Transverse colon (tissue), 4 donors: ENCODE measurements around the gene PMPCA. TPM values are rescaled to one million over a fixed set of nuclear protein-coding genes. Genes with fewer than 3 reads are reported as not detected.

Experiments used
- DNase-seq: peaks from one replicate; pipeline ENCODE4 v3.0.0-alpha.2; 2019
- H3K27ac ChIP-seq, 4 donors: fragments of 200-600 bp; sonication (generic); 2 replicates each; pipeline ENCODE4 v1.5.1; 2016 to 2018; ENCODE audit warnings: inconsistent platforms in 4 of 4
- H3K27me3 ChIP-seq: fragments of 200-600 bp; sonication (generic); 2 replicates; pipeline ENCODE4 v1.5.1; 2017; ENCODE audit warnings: inconsistent platforms
- H3K36me3 ChIP-seq, 4 donors: fragments of 200-600 bp; sonication (generic); 2 replicates each; pipeline ENCODE4 v1.5.1; 2017 to 2019; ENCODE audit warnings: inconsistent platforms in 4 of 4
- H3K4me1 ChIP-seq, 4 donors: fragments of 200-600 bp; sonication (generic); 2 replicates each; pipeline ENCODE4 v1.5.1; 2017 to 2020; ENCODE audit warnings: inconsistent platforms in 4 of 4
- H3K4me3 ChIP-seq, 4 donors: fragments of 200-600 bp; sonication (generic); 1 replicate in 1 of 4; 2 replicates in 3 of 4; pipeline versions ENCODE4 v1.5.1 to v1.6.1; 2017 to 2019; ENCODE audit warnings: inconsistent platforms in 4 of 4
- H3K9me3 ChIP-seq, 2 donors: fragments of 200-600 bp; sonication (generic); 2 replicates each; pipeline ENCODE4 v1.5.1; 2017 to 2019; ENCODE audit warnings: inconsistent platforms in 2 of 2
- EP300 ChIP-seq: sonication (generic); formaldehyde crosslinking; IDR thresholded peaks from one replicate; pipeline ENCODE4 v1.6.1; 2017; ENCODE audit warnings: antibody characterized with exemption, low read depth
- POLR2A ChIP-seq: fragments of 450-650 bp; IDR thresholded peaks from one replicate; pipeline ENCODE4 v1.6.1; 2016; ENCODE audit warnings: antibody characterized with exemption, mild to moderate bottlenecking, moderate library complexity
- POLR2AphosphoS5 ChIP-seq, 3 donors: sonication (generic); formaldehyde crosslinking; IDR thresholded peaks; one replicate each; pipeline ENCODE4 v1.6.1; 2016; ENCODE audit warnings: antibody characterized with exemption in 3 of 3
- WGBS, 2 donors: methylation state at CpG; one replicate each; pipeline ENCODE4 v1.1.5; 2018; ENCODE audit warnings: low coverage in 1 of 2; 5-methylcytosine and 5-hydroxymethylcytosine counted together
- in situ Hi-C, 4 donors: fragments of 200-750 bp; cut with MboI; loops; one replicate each; pipeline versions ENCODE4 v1.15.0 to v1.15.1; 2017; ENCODE audit warnings: low sequenced_read_pairs in 3 of 4, low pct_ligation_motif_present in 1 of 4, low pct_unique_long_range_greater_than_20kb in 1 of 4
- intact Hi-C: fragments of 100-400 bp; cut with DNase I; formaldehyde crosslinking; loops from one replicate; pipeline ENCODE4 v1.15.1; 2023; ENCODE audit warnings: low total_unique reads
- total RNA-seq, 4 donors: library from RNA; depleted of rRNA; stranded (reverse); fragments of >200 nt; gene quantifications; one replicate each; pipeline ENCODE4 v1.1.0, GENCODE V29; 2016
- TF ChIP-seq, protein P1 (sequence below), 5 experiments: fragments of 200-600 bp in 3 of 5; fragments of 450-650 bp in 2 of 5; sonication (generic) in 3 of 5; IDR thresholded peaks; 1 replicate in 2 of 5; 2 replicates in 3 of 5; pipeline ENCODE4 v1.5.1; 2016 to 2017; ENCODE audit warnings: antibody characterized with exemption in 5 of 5, inconsistent platforms in 3 of 5, mild to moderate bottlenecking in 2 of 5, moderate library complexity in 1 of 5

The PMPCA gene
- total RNA-seq, 4 donors from 2014 or later: 24.3 to 61.3 (median 45.8) TPM

DNA sequence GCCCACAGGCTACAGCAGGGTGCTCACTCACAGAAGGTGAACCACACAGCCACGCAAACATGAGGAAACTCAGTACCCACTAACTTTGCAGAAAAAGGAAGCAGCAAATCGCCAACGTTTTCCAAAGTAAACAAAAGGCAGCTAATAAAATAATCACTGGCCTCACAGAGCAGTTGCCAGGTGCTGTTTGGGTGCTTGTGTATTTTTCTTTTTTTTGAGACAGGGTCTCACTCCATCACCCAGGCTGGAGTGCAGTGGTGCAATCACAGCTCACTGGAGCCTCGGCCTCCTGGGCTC is 14.3 kb upstream of the PMPCA start:
- in situ Hi-C loops (no loop called here), intact Hi-C loops (no loop called here)
- Histone ChIP-seq H3K36me3 (peaks cover 0 to 21% (median 10%) of the 10 kb centered on the region in 4 donors), H3K27ac (peak overlapping the region in 2 of 4 donors; percentile 6 to 38), H3K9me3 (no peaks in the 10 kb centered on the region), H3K27me3 (no peaks in the 10 kb centered on the region), H3K4me3 (no peak overlapping the region), H3K4me1 (peaks cover 10 to 39% (median 31%) of the 10 kb centered on the region in 4 donors)
- 49 to 50% methylated on average over 3 to 4 of the region's 4 CpGs for WGBS, 2 donors
- TF ChIP-seq POLR2AphosphoS5 (IDR thresholded peaks at IDR 0.05): no peak
- no peak for DNase-seq

DNA sequence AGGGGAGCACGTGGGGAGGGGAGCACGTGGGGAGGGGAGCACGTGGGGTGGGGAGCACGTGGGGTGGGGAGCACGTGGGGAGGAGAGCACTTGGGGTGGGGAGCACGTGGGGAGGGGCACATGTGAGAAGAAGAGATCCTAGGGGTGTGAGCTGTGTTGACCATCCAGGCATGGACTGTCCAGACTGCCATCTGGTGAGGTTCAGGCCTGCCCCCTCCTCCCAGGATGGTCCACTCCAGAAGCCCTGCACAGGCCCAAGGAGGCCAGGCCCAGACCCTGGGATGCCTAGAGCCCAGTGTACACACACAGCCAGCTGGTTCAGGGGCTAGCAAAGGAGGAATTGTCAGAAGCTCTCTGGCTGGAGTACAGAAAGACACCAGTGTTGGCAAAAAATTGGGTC is 12.8 kb upstream of the PMPCA start:
- 70% methylated on average over 6 of the region's 6 CpGs; no CpG with 5 or more reads in 1 of the 2 donors for WGBS, 2 donors
- Histone ChIP-seq H3K36me3 (peaks cover 0 to 13% (median 6%) of the 10 kb centered on the region in 4 donors), H3K4me1 (peaks cover 10 to 39% (median 31%) of the 10 kb centered on the region in 4 donors), H3K27me3 (no peaks in the 10 kb centered on the region), H3K9me3 (no peaks in the 10 kb centered on the region), H3K27ac (no peak overlapping the region), H3K4me3 (no peak overlapping the region)
- in situ Hi-C loops (no loop called here), intact Hi-C loops (no loop called here)
- DNase-seq: no peak
- TF ChIP-seq, protein P1, sequence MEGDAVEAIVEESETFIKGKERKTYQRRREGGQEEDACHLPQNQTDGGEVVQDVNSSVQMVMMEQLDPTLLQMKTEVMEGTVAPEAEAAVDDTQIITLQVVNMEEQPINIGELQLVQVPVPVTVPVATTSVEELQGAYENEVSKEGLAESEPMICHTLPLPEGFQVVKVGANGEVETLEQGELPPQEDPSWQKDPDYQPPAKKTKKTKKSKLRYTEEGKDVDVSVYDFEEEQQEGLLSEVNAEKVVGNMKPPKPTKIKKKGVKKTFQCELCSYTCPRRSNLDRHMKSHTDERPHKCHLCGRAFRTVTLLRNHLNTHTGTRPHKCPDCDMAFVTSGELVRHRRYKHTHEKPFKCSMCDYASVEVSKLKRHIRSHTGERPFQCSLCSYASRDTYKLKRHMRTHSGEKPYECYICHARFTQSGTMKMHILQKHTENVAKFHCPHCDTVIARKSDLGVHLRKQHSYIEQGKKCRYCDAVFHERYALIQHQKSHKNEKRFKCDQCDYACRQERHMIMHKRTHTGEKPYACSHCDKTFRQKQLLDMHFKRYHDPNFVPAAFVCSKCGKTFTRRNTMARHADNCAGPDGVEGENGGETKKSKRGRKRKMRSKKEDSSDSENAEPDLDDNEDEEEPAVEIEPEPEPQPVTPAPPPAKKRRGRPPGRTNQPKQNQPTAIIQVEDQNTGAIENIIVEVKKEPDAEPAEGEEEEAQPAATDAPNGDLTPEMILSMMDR (IDR thresholded peaks at IDR 0.05): no peak
- TF ChIP-seq EP300: no peak
- no peak for TF ChIP-seq POLR2AphosphoS5 (IDR thresholded peaks at IDR 0.05)
- no peak for TF ChIP-seq POLR2A

DNA sequence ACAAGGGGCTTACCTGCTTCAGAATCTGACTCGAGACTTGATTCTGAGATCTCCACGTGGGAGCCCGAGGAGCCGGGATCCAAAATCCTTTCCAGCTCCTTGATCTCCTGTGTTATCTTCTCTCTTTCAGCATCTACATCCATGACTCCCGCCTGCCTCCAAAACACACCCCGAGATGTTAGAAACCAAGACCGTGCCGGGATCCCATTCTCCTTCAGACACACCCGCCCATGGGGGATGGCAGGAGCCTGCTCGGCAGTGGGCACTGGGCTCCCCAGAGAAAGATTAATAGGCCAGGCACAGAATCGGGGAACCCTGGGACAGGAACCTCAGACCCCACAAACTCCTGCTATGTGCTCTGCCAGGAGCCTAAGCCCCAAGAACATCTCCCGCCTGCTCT is 12.2 kb upstream of the PMPCA start:
- intact Hi-C loops: no loop called here
- Histone ChIP-seq H3K27me3 (no peaks in the 10 kb centered on the region), H3K27ac (no peak overlapping the region), H3K4me1 (peaks cover 10 to 39% (median 31%) of the 10 kb centered on the region in 4 donors), H3K36me3 (peaks cover 0 to 13% (median 6%) of the 10 kb centered on the region in 4 donors), H3K9me3 (no peaks in the 10 kb centered on the region), H3K4me3 (no peak overlapping the region)
- 94% methylated on average over 3 to 11 of the region's 12 CpGs for WGBS, 2 donors
- TF ChIP-seq EP300 (no peak), POLR2AphosphoS5 (IDR thresholded peaks at IDR 0.05) (no peak)
- no peak for DNase-seq
- in situ Hi-C loops: no loop called here

DNA sequence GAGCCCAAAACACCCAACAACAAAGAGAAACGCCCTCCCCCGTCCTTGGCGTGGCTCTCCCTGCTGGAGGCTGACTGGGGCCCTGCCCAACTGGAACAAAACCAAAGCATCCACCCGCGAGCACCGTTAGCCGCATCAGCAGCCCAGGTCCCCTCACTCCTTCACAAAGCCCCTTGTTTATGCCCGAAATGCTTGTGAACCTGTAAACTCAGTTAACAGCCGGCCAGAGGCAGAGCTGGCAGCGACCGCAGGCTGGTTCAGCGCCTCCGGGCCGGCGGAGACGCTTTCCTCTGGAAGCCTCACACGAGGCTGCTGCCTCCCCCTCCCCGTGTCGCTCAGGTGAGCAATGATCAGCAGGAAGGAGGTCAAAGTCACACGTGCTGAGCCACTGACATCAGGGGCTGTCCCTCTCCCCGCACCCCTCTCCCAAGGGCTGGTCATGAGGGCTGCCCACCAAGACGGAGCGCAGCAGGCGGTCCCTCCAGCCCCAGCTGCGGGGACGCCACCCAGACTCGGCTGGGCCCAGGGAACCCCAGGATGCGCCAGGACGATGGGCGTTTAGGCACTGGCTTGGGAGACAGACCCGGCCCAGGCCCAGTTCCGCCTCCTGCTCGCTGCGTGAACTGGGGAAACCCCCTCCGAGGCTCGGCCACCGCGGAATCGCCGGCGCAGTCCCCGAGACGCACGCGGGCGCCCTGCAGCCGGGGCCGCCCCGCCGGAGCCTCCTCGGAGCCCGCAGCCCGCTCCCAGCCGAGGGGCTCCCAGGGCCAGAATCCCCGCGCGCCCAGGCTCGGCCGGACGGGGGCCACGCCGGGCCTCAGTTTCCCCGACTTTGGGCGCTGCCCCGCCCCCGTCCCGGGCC is 11.1 kb upstream of the PMPCA start:
- peak overlapping the region; percentile 70 to 98 (median 94) for H3K4me3 ChIP-seq
- no peaks in the 10 kb centered on the region for H3K27me3 ChIP-seq
- TF ChIP-seq POLR2A (no peak), POLR2AphosphoS5 (IDR thresholded peaks at IDR 0.05) (no peak), EP300 (no peak)
- TF ChIP-seq, protein P1 (IDR thresholded peaks at IDR 0.05): no peak
- H3K27ac ChIP-seq: peak overlapping the region; percentile 66 to 81 (median 76)
- H3K36me3 ChIP-seq: peaks cover 0 to 11% (median 4%) of the 10 kb centered on the region in 4 donors
- DNase-seq: no peak
- intact Hi-C loops (loop anchor here (10.0 kb wide), 1 partner anchor 65 kb away; no protein-coding TSS in a partner anchor), in situ Hi-C loops (no loop called here)
- WGBS, 2 donors: 0 to 1% methylated on average over 2 to 36 of the region's 67 CpGs
- H3K9me3 ChIP-seq: no peaks in the 10 kb centered on the region
- peaks cover 10 to 39% (median 31%) of the 10 kb centered on the region in 4 donors for H3K4me1 ChIP-seq

DNA sequence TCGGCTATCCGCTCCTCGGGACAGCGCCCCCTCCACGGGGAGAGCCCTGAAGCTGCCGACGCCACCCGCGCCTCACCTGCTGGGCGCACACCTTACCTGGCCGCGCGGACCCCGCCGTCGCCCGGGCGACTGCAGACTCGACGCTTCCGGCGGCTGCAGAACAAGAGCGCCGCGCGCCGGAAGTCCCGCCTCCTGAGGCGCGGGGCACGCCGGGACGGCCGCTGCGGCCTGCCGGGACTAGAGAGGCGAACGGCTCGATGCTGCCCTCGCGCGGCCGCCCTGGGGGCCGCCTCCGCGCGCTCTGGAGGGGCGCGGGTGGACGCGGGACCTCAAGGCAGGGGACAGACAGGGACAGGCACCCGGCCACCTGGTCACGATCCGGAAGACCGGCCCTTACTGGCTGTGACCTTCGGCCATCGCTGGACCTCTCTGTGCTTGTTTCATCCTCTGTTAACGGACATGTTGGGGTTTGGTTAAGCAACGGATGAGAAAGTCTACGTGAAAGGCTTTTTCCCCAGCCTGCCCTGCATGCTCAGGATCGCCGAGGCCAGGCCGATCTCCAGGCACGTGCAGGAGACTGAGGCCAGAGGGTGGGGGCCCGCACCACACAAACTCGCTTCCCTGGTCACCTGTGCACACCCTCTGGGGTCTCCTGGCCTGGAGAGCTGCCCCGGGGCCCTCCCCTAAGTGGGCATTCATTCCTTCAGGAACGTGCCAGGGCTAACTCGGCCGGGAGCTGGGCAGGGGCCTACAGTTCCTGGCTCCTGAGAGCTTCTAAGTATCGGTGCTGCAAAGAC is 10.2 kb upstream of the PMPCA start, which contains the start of gene SNAPC4:
SNAPC4 (minus strand) TSS at position 133 of the 797 bp plus-strand sequence. CDS start 1,742 bp downstream, outside the sequence.
- Histone ChIP-seq H3K36me3 (peaks cover 0 to 11% (median 3%) of the 10 kb centered on the region in 4 donors), H3K27me3 (no peaks in the 10 kb centered on the region), H3K27ac (peak within 1 kb of the TSS; percentile 66 to 81 (median 76)), H3K4me3 (peak within 1 kb of the TSS; percentile 70 to 98 (median 94)), H3K4me1 (peaks cover 10 to 39% (median 31%) of the 10 kb centered on the region in 4 donors), H3K9me3 (no peaks in the 10 kb centered on the region)
- in situ Hi-C loops (no loop called here), intact Hi-C loops (loop anchor here (10.0 kb wide), 1 partner anchor 65 kb away; no protein-coding TSS in a partner anchor)
- TF ChIP-seq, protein P1 (IDR thresholded peaks at IDR 0.05): peak; percentile 74 to 98 (median 90)
- TF ChIP-seq POLR2A (peak; percentile 35), EP300 (no peak), POLR2AphosphoS5 (IDR thresholded peaks at IDR 0.05) (peak in 1 of 3 donors; percentile 79)
- peak; percentile 89 for DNase-seq
- WGBS, 2 donors: 14% methylated on average over 23 of the region's 71 CpGs; no CpG with 5 or more reads in 1 of the 2 donors
